GM18909 (cell line): Measurements from ENCODE around the gene TC2N.
"Not testable (repeated sequence)": the region's sequence is repeated elsewhere in the genome, so short reads cannot be mapped to it uniquely, and the experiment has no call there.

Experiments used
- ATAC-seq: cut with Tn5 transposase; IDR thresholded peaks from one replicate; pipeline ENCODE4 v1.9.1; 2021; ENCODE audit warnings: mild to moderate bottlenecking; ENCODE audit not compliant: unreplicated experiment, poor library complexity

Gene TC2N

GRCh38 chr14:91837076-91837475 is 30.3 kb downstream of the TC2N start:
- ATAC-seq = no peak

GRCh38 chr14:91835920-91836843 is 31.2 kb downstream of the TC2N start:
- peak; percentile 58 for ATAC-seq

- ATAC-seq = peak; percentile 22
Observed at GRCh38 chr14:91835197-91835919, 32.0 kb downstream of the TC2N start.

- ATAC-seq = no peak
Observed at GRCh38 chr14:91834571-91834970, 32.8 kb downstream of the TC2N start.

- ATAC-seq = no peak
Observed at GRCh38 chr14:91831337-91831736, 36.0 kb downstream of the TC2N start.

- peak; percentile 81 for ATAC-seq
Observed at GRCh38 chr14:91830777-91831176, 36.6 kb downstream of the TC2N start.

- no peak for ATAC-seq
Observed at GRCh38 chr14:91829511-91829910, 37.8 kb downstream of the TC2N start.

GRCh38 chr14:91827746-91828145 is 39.6 kb downstream of the TC2N start:
- no peak for ATAC-seq

GRCh38 chr14:91817566-91818325 is 49.6 kb downstream of the TC2N start:
- ATAC-seq = no peak

- ATAC-seq = no peak
Observed at GRCh38 chr14:91814317-91814716, 53.0 kb downstream of the TC2N start.

- no peak for ATAC-seq
Observed at GRCh38 chr14:91810699-91811098, 56.6 kb downstream of the TC2N start.

- no peak for ATAC-seq
Observed at GRCh38 chr14:91806716-91807115, 60.6 kb downstream of the TC2N start.

- not testable (repeated sequence) for ATAC-seq
Observed at GRCh38 chr14:91806094-91806493, 61.2 kb downstream of the TC2N start.

GRCh38 chr14:91805659-91806058 is 61.7 kb downstream of the TC2N start:
- no peak for ATAC-seq

- no peak for ATAC-seq
Observed at GRCh38 chr14:91801358-91801757, 66.0 kb downstream of the TC2N start.

- no peak for ATAC-seq
Observed at GRCh38 chr14:91796617-91797347, 70.6 kb downstream of the TC2N start.

- ATAC-seq = no peak
Observed at GRCh38 chr14:91793704-91794103, 73.6 kb downstream of the TC2N start.

- no peak for ATAC-seq
Observed at GRCh38 chr14:91786188-91786587, 81.1 kb downstream of the TC2N start.

GRCh38 chr14:91780452-91780851 is 86.9 kb downstream of the TC2N start:
- no peak for ATAC-seq

- ATAC-seq = no peak
Observed at GRCh38 chr14:91778217-91778616, 89.1 kb downstream of the TC2N start.
